K562 treated with DMSO at 1 percent for 24 hours (cell line): ENCODE data around the gene COPS9. TPM values are rescaled to one million over a fixed set of nuclear protein-coding genes. Genes with fewer than 3 reads are reported as not detected.

Experiments used
- total RNA-seq: library from RNA; unstranded; fragments of 300-600 nt; gene quantifications from 2 replicates; pipeline ENCODE4 v1.2.3, GENCODE V29; 2022; ENCODE audit warnings: low read depth; ENCODE audit not compliant: insufficient read depth

The COPS9 gene
- total RNA-seq = 134 and 160 TPM in 2 replicates

DNA sequence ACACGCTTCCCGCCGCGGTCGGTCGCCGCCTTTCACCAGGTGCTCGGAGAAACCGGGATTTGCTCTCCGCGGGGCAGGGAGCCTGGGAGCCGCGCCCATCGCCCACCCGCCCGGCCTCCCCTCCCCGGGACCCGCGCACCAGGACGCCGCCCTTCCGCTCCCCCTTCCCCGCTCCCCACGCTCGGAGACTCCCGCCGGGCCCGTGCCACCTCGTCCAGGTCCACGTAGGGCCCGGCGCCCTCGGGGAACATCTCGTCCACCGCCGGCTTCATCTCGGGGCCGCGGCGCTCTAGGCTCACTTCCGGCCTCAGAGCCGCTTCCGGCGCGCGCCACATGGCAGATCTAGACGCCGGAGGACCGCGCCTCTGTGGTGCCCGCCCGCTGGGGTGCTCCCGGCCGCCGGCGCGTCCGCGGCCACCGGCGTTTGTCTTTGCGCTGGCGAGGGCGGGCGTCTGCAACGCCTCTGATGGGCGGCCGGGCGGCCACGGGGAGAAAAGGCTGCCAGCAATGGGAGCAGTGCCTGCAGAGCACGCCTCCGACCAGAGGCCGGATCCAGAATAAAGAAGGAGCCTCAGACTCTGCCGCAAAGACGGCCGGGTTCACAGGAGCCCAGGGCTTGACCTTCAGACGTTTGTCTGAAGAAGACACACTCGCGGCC, at the start of gene COPS9:
TSS of gene COPS9 (minus strand) at position 293 of the 658 bp plus-strand sequence. CDS start at position 272, 21 bp downstream.

DNA sequence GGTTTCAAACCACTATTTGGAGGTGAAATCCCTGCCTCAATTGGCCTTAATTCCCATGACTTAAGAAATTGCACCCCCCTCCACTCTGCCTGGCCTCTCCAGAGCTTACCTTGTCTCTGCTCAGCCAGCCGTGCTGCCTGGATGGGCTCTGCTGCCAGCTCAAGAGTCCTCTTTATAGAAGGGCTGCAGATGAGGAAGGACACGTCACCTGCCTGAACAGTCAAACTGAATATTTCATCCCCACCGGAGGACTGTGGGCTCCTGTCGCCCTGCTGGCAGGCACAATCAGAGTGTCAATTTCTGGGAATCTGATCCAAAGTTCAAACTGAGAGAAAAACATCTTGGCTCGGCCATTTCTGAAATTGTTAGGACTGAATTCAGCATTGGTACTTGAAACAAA, 4.4 kb upstream of the COPS9 start, which contains the start of gene OTOS:
TSS of gene OTOS (minus strand) at position 148 of the 400 bp plus-strand sequence. CDS start 332 bp downstream, outside the sequence.

Other genes with a start within 250 kb of the COPS9 start
- 65.4 and 68.2 TPM in 2 replicates for gene NDUFA10, start 111.0 kb downstream of the COPS9 start, total RNA-seq
- gene OR6B2, start 105.9 kb downstream of the COPS9 start, total RNA-seq = not detected in 2 replicates
- not detected in 2 replicates for gene OR6B3, start 82.8 kb downstream of the COPS9 start, total RNA-seq
- not detected in 2 replicates for gene OTOS, start 4.4 kb upstream of the COPS9 start, total RNA-seq